Thyroid gland (tissue), 4 donors: ENCODE results near the gene TMEM271.

ENCODE experiments used
- CTCF ChIP-seq, 6 experiments: fragments of 200-600 bp in 3 of 6; fragments of 450-650 bp in 3 of 6; sonication (generic) in 3 of 6; IDR thresholded peaks; one replicate each; pipeline ENCODE4 v1.5.1; 2016 to 2019; ENCODE audit warnings: antibody characterized with exemption in 6 of 6, mild to moderate bottlenecking in 2 of 6, inconsistent platforms in 1 of 6, moderate library complexity in 1 of 6
- POLR2A ChIP-seq, 2 donors: fragments of 450-650 bp; IDR thresholded peaks; one replicate each; pipeline ENCODE4 v1.6.1; 2017; ENCODE audit warnings: antibody characterized with exemption in 2 of 2, mild to moderate bottlenecking in 2 of 2, moderate library complexity in 1 of 2

DNA sequence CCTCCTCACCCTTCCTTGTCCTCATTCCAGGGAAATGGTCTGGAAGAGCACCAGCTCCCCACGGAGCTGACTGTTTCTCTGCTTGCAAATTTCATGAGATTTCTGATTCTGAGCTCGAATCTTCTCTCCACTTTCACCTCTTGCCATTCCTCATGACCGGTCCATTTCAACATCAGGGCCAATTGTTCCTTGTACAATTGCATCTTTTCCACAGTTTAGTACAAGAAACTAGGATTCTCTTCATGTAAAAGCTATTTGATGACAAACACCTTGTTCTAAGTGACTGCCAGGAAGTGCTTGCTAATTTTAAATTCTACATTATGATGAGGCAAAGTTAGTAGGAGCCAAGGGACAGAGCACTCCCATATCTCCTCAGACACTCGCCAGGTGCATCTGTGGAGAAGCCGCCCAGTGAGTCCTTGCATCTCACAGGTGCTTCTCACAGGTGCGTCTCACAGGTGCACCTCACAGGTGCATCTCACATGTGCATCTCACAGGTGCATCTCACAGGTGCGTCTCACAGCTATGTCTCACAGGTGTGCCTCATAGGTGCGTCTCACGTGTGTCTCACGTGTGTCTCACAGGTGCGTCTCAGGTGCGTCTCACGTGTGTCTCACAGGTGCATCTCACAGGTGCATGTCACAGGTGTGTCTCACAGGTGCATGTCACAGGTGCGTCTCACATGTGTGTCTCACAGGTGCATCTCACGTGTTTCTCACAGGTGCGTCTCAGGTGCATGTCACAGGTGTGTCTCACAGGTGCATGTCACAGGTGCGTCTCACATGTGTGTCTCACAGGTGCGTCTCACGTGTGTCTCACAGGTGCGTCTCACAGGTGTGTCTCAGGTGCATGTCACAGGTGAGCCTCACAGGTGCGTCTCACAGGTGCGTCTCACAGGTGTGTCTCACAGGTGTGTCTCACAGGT lies 46.2 kb upstream of the TMEM271 start:
- TF ChIP-seq CTCF (IDR thresholded peaks at IDR 0.05) (no peak), POLR2A (IDR thresholded peaks at IDR 0.05) (no peak)
